NCI-H1105 treated with DMSO at 0.1 percent for 48 hours (cell line): ENCODE results near the gene MACROD2.
"Not testable (repeated sequence)": the region's sequence is repeated elsewhere in the genome, so short reads cannot be mapped to it uniquely, and the experiment has no call there.

Experiments
- DNase-seq: peaks from one replicate; lab custom pipeline; 2025; lab: John Stamatoyannopoulos, UW

Gene MACROD2

DNA sequence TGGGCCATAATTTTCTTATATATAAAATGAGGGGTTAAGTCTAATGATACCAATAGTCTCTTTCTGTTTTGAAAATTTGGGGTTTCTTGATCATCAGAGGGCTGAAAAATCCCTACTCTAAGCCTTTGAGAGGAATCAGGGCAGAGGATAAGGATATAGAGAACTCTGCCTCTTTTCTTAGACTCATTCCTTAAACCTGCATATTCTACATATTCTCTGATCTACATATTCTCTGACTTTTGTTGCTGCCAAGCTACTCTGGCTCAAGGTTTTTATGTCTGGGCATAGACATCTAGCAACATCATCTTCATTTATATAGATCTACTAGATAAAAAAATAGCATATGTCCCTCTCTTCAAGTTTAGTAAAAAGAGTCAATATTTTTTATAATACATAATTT, 270.9 kb downstream of the MACROD2 start:
- DNase-seq: no peak

DNA sequence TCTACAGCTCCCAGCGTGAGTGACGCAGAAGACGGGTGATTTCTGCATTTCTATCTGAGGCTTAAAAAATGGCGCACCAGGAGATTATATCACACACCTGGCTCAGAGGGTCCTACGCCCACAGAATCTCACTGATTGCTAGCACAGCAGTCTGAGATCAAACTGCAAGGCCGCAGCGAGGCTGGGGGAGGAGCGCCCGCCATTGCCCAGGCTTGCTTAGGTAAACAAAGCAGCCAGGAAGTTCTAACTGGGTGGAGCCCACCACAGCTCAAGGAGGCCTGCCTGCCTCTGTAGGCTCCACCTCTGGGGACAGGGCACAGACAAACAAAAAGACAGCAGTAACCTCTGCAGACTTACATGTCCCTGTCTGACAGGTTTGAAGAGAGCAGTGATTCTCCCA, 275.4 kb downstream of the MACROD2 start:
- DNase-seq: not testable (repeated sequence)

DNA sequence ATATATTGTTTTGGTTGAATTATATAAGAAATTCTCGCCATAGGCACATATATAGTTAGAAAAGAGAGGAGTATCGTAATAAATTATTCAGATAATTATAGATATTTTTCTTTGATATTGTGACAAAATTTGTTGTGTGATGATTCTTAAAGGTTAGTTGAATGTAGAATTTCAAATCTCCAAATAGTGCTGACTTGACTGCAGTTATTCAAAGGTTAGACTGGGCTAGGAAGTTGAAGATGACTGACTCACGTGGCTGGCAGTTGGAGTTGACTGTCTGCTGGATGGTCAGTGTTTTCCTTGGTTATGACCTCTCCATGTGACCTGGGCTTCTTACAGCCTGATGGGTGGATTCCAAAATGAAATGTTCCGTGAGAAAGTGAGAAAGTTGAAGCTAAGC, 286.8 kb downstream of the MACROD2 start:
- no peak for DNase-seq

DNA sequence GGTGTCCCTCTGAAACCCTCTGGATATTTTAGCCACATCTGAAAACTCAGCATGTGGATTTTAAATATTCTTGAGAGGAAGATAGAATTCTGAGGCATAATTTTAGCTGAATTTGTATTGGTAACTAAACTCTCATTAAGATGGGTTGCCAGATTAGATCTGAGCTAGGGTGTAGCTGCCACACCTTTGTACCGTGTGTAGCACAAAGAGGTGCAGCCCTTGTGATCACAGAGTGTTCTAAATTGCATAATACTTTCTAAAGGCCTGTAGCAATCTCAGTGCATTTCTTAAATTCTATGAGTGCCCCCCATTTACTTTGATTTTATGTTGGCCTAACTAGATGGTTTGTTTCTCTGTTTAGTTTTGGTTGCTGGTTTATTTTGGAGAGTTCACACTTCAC, 289.1 kb downstream of the MACROD2 start:
- DNase-seq: no peak

DNA sequence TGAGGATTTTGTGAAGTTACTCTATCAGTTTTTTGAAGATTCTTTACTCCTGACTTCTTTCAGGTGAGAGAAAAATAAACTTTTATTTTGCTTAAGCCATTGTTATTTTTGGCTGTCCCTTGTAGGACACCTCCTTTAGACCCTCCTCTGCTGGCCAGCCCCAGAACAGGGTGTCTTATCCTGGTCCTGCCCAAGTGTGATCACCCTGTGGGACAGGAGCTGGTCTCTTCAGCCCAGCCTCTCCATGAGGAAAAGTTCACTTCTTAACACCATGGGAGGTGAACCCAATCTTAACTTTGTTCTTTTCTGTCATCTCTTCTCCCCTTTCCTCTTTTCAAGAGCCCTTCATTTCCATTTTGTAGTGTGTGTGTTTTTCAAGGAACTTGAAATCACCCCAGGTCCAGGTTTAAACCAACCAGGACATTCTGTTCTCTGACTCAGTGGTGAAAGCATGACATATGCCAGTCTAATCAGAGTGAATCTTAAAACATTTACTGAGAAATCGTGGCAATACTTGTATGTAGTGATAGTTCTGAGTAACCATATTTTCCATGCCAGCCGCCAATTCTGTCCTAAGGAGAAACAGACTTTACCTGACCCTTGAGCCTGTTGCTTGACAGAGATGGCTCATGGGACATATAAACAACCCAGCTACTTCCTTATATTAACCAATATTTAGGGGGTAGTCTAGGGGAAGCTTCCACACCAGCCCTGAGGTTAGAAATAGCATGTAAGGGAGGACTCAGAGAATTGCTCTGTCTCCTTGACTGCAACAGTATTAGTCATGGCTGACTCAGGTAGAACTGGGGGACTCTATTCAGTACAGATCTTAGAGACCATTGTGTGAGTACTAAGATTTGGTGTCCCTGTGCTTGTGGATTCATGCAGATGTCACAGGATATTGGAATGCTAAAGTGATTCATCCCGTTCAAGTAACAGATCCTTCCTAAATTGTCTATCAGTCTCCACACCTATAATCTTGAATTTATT, 293.3 kb downstream of the MACROD2 start:
- DNase-seq: no peak

DNA sequence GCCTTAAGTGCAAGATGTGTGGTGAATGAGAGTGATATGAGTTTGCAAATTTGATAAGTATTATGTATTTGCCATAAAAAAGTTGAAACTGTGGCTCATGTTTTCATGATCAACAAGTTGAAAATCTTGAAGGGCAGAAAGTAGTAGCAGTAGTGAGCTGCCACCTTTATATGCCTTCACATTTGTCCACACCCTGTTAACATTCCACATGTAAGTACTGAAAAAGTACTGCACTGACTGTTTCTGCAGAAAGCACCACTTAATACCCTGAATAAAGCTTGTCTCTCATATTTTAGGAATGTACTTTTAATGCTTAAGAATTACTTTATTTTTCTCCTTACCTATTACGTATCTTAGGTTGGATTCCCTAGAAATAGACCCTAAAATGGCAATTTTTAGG, 296.2 kb downstream of the MACROD2 start:
- DNase-seq: no peak

DNA sequence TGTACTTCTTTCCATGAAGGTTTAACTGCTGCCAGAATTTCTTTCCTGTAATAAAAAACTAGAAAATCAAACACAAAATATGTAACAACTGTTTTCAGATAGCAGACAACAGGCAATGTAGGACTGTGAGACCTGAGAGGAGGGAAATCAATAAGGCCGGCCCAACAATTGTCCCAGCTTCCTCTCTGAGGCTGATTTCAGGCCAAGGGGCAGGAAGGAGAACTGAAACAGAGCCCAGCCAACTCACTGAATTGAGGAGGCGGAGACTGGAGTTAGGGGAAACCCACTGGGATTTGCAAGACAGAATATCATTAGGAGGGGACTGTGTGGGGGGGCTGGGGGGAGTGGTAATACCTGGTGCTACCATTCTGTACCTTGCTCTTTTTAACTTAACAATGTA, 299.9 kb downstream of the MACROD2 start:
- no peak for DNase-seq

DNA sequence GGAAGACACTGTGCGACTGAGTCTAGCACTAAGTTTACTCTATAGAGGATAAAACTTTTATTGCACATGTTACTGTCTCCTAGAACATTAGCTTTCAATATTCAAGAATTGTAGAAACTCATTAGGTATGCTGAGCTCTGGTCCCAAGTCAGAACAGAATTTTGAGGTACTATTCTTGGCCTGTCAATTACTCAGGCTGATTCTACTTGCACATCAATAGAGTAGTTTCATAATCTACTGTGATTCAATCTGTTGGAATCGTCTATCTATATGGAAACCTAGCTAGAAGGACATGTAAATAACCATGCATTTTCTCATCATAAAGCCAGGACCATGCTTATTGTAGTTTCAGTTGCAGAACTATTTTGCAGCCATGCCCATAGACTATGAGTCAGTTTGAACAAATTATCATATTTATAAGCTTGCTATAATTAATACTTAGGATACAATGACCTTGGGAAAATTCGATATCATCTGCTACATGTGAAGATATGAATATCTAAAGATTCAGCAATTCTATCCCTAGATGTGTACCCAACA, 300.5 kb downstream of the MACROD2 start:
- DNase-seq: no peak

DNA sequence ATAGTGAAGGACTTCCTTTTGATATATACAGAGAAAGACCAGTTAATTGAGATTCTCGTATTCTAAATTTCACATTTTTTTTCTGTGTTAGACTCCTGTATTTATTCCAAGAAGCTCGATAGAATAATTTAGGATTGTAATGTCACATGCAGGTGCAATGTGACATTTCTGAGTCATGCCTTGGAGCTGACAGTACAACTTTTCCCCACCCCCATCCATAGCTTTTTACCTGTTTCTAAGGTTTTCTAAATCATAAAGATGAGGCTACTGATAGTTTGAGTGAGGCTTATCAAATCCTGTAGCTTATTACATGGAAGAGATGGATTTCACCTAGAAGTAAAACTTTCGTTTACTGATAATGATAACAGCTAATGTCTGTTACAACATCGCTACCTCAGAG, 304.5 kb downstream of the MACROD2 start:
- no peak for DNase-seq

DNA sequence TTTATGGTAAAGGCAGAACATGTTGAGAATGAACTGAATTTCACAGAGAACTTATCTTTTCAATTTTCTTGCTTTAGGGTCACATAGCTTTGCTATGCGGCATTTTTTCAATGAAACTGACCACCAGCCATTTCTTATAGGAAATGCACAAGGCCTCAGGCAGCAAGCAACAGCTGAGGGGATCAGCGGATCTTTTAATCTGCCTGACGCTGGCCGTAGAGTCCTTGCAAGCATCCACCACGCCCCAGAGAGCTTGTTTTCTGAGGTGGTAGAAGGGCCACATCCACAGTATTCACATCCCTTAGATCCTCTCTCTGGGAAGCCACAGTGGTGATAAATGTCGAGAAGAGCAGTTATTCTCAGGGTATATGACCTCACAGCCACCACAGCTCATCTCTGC, 307.8 kb downstream of the MACROD2 start:
- DNase-seq: no peak

DNA sequence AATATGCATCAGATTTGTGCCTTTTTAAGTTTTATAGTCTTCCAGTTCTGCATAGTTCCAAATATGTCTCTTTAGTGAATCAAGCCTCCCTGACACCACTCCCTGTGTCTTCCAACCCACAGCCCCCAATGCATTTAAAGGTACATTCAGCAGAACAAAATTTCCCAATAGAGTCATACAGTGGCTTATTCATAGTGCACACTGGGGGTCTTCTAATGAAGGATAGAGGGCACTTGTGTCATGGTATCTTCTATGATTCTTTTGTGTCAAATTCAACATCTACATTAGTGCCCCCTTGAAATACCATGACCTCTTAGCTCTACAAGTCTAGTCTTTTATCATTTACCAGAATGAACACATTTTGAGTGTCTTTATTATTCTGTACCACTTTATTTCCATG, 308.3 kb downstream of the MACROD2 start:
- DNase-seq: no peak

DNA sequence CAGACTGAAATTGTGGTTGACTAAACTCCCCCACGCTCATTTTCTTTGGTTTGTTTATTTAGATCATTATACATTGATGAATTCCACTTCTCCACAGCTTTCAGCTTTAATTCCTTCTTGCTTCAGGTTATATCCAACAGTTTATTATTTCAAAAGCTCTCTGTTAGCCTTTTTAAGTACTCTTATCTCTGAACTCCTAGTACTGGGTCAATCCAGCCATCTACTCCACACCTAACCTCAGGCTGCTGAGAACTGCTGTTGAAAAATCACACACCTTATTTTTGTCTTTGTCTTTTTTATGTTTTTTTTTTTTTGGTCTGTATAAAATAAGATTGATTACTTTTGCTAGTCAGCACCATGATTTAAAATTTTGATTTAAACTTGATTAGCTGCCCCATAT, 309.2 kb downstream of the MACROD2 start:
- no peak for DNase-seq

DNA sequence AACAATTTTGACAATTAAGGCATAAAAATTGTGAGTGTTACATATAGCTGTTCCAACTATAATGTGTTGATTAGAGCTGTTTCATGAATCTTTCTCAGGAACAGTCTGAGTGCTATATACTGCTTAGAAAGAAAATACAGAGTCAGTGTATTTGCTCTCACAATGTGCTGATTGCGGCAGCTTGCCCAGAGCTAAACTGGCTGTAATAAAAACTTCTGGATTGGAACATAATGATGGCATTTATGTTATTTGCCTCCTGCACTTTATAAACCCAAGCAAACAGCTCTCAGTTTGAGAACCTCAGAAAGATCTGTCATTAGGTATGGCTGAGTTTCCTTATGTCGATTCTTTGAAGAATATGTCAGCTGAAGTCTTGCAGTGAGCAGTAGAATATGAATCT, 312.6 kb downstream of the MACROD2 start:
- DNase-seq: no peak

DNA sequence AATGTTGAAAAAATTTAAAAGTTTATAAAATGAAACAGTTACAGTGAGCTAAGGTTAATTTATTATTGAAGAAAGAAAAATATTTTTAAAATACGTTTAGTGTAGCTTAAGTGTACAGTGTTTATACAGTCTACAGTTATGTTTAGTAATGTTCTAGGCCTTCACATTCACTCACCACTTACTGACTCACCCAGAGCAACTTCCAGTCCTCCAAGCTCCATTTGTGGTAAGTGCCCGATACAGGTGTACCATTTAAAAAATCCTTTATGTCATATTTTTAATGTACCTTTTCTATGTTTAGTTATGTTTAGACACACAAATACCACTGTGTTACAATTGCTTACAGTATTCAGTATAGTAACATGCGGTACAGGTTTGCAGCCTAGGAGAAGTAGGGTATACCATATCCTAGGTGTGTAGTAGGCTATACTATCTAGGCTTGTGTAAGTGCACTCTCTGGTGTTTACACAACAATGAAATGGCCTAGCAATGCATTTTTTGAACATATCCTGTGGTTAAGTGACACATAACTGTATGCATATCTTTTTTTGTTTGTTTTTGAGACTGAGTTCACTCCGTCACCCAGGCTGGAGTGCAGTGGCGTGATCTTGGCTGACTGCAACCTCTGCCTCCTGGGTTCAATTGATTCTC, 315.8 kb downstream of the MACROD2 start:
- no peak for DNase-seq

DNA sequence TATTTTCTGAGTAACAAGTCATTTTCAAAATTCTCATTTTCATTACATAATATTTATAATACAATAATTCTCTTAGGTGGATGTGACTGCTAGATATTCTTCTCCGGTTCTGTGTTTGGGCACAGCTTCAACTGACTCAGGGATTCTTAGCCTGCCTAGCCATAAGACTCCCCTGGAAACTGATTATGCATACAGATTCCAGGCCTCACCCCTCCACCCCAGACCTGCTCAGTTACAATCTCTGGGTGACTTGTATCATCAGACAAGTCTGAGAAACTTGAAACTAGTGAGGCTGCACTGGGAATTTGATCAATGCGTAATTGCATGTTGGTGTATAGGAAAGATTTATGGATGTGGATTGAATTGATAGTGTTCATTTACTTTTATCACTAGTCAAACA, 316.7 kb downstream of the MACROD2 start:
- no peak for DNase-seq

DNA sequence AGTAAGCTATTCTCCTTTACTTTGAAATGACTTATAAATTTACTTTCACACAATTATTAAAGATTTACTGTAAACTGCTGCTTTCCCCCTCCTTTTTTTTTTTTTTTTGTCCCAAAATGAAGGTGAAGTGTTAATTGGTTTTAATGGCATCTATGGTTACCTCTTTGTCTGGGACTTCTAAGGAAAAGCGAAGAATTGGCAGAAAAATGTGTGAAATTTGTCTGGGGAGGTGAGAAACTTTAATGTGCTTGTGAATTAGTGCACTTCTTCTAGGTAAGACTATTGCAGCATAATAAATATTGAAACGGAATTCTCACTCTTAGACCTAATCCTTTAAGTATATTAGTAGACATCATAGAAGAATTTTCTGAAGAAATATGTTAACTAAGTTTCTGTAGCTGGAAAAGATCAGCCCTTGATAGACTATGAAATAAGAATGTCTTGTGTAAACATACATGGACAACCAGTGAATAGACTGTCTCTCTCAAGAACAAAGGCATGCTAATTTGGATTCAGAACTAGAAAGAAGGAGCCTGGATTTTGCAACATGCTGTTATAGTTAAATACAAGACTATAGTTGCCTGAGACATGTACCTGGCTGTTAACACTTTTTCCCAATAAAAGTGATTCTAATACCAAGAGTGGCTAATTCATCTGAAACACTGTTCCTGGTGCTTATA, 318.2 kb downstream of the MACROD2 start:
- no peak for DNase-seq

DNA sequence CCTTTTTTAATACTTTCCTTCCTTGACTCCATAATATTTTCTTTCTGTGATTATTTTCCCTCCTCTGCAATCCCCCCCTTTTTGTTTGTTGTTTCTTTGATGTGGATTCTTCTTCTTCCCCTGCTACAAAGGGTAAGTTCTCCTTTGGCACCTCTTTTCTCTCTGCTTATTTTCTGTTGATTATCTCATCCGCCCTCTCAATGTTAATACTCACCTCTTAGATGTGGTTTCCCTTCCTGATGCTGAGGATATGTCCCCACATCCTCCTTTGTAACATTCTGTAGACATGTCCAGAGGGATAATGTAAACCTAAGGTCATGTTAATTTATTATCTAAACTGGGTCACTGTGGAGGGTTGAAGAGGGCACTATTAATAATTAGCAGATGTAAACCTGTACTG, 324.4 kb downstream of the MACROD2 start:
- no peak for DNase-seq

DNA sequence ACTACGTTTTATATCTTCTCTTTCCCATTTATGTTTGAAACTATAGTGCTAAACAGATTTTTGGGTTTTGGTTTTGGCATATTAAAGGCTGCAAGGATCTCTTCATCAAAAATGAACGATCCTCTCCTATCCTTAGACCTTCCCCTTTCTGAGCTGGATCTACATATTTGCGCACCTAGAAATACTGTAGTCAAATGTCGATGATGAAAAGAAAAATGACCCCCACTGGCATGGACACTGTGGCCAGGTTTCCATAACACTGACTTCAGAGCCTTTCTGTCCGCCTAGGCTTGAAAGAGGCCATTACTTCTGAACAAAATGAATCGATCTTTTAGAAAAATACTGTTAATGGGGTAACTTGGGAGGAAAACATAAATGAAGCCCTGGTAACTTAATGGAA, 336.3 kb downstream of the MACROD2 start:
- DNase-seq: no peak

DNA sequence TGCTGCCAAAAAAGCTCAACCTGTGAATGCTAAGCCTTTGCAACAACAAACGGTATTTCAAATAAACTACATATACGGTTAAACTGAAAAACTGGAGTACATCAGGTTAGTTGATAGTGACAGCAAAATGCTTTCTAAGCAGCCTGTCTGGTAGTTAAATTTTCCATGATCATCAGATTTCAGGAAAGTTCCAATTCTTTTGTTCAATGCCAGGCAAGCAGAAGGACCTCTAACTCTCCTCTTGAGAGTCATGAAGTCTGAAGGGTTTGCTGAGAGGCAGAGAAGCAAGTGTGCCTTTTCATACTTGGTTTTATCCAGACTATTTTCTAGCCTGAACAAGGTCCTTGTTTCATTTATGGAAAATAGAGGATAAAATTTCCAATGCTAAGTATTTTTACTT, 337.6 kb downstream of the MACROD2 start:
- DNase-seq: no peak

DNA sequence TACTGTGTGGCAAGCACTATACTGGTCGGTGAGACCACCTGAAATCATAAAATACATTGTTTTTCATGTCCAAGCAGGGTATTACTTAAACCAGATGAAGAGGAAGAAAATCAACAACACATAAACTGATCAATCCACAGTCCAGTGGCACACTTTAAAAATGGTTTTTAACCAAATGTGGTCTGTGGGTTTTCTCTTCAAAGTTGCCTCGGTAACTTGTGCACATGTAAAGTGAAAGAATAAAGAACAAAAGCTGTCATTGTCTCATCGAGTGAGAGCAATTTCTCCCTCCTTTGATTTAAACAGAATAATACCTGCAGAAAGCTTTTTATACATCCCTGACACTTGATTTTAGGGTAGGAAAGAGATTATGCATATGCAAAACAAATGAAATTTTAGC, 338.4 kb downstream of the MACROD2 start:
- DNase-seq: no peak

DNA sequence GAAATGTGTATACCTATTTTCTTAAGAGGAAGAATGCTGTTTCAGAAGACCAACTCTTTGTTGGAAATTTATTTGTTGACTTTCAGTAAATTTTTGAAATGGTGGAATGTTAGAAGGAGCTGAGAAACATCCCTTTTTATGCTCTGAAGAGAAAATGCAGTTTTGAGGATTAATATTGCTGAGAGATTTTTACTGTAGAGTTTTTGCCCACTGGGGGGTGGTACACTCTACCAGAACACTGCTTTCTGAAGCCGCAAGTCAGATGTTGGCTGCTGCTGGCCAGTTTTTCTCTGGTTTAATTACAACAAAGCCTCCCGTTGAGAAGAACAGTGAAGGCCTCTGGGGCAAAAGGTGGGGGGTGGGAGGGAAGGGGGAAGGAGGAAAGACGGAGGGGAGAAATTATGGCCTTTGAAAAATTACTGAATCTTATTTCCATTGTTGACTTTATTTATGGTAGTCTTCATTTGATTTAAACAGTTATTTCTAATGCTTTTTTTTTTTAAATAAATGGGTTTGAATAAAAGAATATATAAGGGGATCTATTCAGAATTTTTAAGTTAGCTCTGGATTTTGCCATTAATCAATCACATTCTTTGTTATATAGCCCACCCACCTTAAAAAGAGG, 339.1 kb downstream of the MACROD2 start:
- peak; percentile 45 for DNase-seq

DNA sequence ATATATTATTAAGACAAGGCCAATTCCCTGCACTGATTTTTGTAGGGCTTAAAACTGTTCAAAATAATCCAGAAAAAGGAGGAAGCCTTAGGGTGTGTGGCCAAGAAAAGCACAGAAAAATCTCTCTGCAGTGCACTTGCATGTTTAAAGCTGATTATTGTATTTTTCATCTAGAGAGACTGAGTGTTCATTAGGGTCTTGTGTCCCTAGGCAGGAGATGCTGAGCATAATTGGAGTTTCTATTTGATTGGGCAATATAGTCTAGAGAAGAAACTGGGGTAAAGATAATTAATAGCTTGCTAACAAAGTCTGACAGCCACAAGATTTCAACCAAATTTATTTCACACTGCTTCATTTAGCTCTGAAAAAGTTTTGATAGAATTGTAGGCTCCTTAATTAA, 339.7 kb downstream of the MACROD2 start:
- DNase-seq: no peak
